GM19397 (cell line): ENCODE measurements around the gene FERMT3.

Source experiments
- ATAC-seq: cut with Tn5 transposase; IDR thresholded peaks from one replicate; pipeline ENCODE4 v1.9.1; 2021; ENCODE audit warnings: mild to moderate bottlenecking, moderate library complexity; ENCODE audit not compliant: unreplicated experiment

Gene FERMT3

GRCh38 chr11:64185693-64186491 is 20.6 kb upstream of the FERMT3 start, which contains the start of gene STIP1:
Gene STIP1 (plus strand): TSS chr11:64186171. CDS start chr11:64186262, 91 bp downstream.
- peak; percentile 83 for ATAC-seq

GRCh38 chr11:64186492-64187165 is 19.9 kb upstream of the FERMT3 start:
- ATAC-seq, result peak; percentile 1

- ATAC-seq, result no peak
These were observed 14.1 kb upstream of the FERMT3 start for GRCh38 chr11:64192434-64192833.

- no peak for ATAC-seq
These were observed 9.9 kb upstream of the FERMT3 start for GRCh38 chr11:64196626-64197025.

- ATAC-seq, result no peak
These were observed 8.0 kb upstream of the FERMT3 start for GRCh38 chr11:64198511-64198910.

GRCh38 chr11:64201543-64201942 is 5.0 kb upstream of the FERMT3 start:
- ATAC-seq, result no peak

- no peak for ATAC-seq
These were observed 3.5 kb upstream of the FERMT3 start for GRCh38 chr11:64202992-64203391.

GRCh38 chr11:64203421-64204079 is 3.0 kb upstream of the FERMT3 start:
- no peak for ATAC-seq

- no peak for ATAC-seq
These were observed 2.5 kb upstream of the FERMT3 start for GRCh38 chr11:64204080-64204440.

GRCh38 chr11:64204464-64204989 is 2.0 kb upstream of the FERMT3 start:
- ATAC-seq, result no peak

- ATAC-seq, result peak; percentile 58
These were observed 950 bp downstream of the FERMT3 start for GRCh38 chr11:64207256-64208085.

GRCh38 chr11:64208086-64208795 is 1.7 kb downstream of the FERMT3 start:
- ATAC-seq, result no peak

- ATAC-seq, result no peak
These were observed 2.5 kb downstream of the FERMT3 start for GRCh38 chr11:64208796-64209562.

GRCh38 chr11:64209563-64209843 is 3.0 kb downstream of the FERMT3 start:
- no peak for ATAC-seq

GRCh38 chr11:64210301-64211020 is 3.9 kb downstream of the FERMT3 start:
- no peak for ATAC-seq

- no peak for ATAC-seq
These were observed 4.8 kb downstream of the FERMT3 start for GRCh38 chr11:64211181-64211872.

- ATAC-seq, result no peak
These were observed 10.4 kb downstream of the FERMT3 start for GRCh38 chr11:64216879-64217278.

- ATAC-seq, result no peak
These were observed 12.3 kb downstream of the FERMT3 start for GRCh38 chr11:64218628-64219353.
